HepG2 (cell line): ENCODE results near the gene CLIC1. TPM values are rescaled to one million over a fixed set of nuclear protein-coding genes. Genes with fewer than 3 reads are reported as not detected.

Experiments
- ARNTL ChIP-seq: sonication (generic); formaldehyde crosslinking; IDR thresholded peaks from 2 replicates; pipeline ENCODE4 v1.4.0; 2020; ENCODE audit warnings: mild to moderate bottlenecking, missing genetic modification reagents
- CREB1 ChIP-seq, 2 experiments: fragments of 450-650 bp in 1 of 2; IDR thresholded peaks; 2 replicates each; pipeline ENCODE4 v1.6.1; 2016 to 2017; ENCODE audit warnings: control low read depth in 1 of 2, mild to moderate bottlenecking in 1 of 2, missing compliant biosample characterization in 1 of 2, missing genetic modification characterization in 1 of 2
- EEA1 ChIP-seq: sonication (generic); formaldehyde crosslinking; IDR thresholded peaks from 2 replicates; pipeline ENCODE4 v1.5.1; 2020; ENCODE audit warnings: mild to moderate bottlenecking, missing genetic modification reagents, borderline replicate concordance
- FLYWCH1 ChIP-seq: sonication (generic); formaldehyde crosslinking; IDR thresholded peaks from 2 replicates; pipeline ENCODE4 v1.8.1; 2023; ENCODE audit warnings: mild to moderate bottlenecking, missing genetic modification reagents
- FOXA3 ChIP-seq: IDR thresholded peaks from 2 replicates; pipeline ENCODE4 v1.6.1; 2016; ENCODE audit warnings: missing genetic modification reagents, missing compliant biosample characterization
- FOXP4 ChIP-seq: sonication (generic); formaldehyde crosslinking; IDR thresholded peaks from 2 replicates; pipeline ENCODE4 v1.4.0; 2020; ENCODE audit warnings: missing genetic modification reagents
- HNF4A ChIP-seq: sonication (generic); formaldehyde crosslinking; IDR thresholded peaks from 2 replicates; pipeline ENCODE4 v1.4.0; 2020; ENCODE audit warnings: missing genetic modification reagents
- IKZF1 ChIP-seq: fragments of 450-650 bp; IDR thresholded peaks from 2 replicates; pipeline ENCODE4 v1.7.1; 2016
- MATR3 ChIP-seq: sonication (generic); formaldehyde crosslinking; IDR thresholded peaks from 2 replicates; pipeline ENCODE4 v1.4.0; 2020; ENCODE audit warnings: missing genetic modification reagents
- MED1 ChIP-seq: sonication (generic); formaldehyde crosslinking; IDR thresholded peaks from 2 replicates; pipeline ENCODE4 v1.4.0; 2020; ENCODE audit warnings: missing genetic modification reagents
- RARG ChIP-seq: sonication (generic); formaldehyde crosslinking; IDR thresholded peaks from 2 replicates; pipeline ENCODE4 v1.4.0; 2020; ENCODE audit warnings: low read depth, mild to moderate bottlenecking, missing genetic modification reagents
- SNAPC2 ChIP-seq: sonication (generic); formaldehyde crosslinking; IDR thresholded peaks from 2 replicates; pipeline ENCODE4 v1.8.1; 2022; ENCODE audit warnings: mild to moderate bottlenecking, missing genetic modification reagents
- TEAD2 ChIP-seq: sonication (generic); formaldehyde crosslinking; IDR thresholded peaks from 2 replicates; pipeline ENCODE4 v1.9.0; 2021; ENCODE audit warnings: missing genetic modification reagents
- THAP7 ChIP-seq: sonication (generic); formaldehyde crosslinking; IDR thresholded peaks from 2 replicates; pipeline ENCODE4 v1.8.1; 2023; ENCODE audit warnings: mild to moderate bottlenecking, missing genetic modification reagents
- TRAFD1 ChIP-seq: sonication (generic); formaldehyde crosslinking; IDR thresholded peaks from 2 replicates; pipeline ENCODE4 v1.5.1; 2020; ENCODE audit warnings: missing genetic modification reagents, mild to moderate bottlenecking, borderline replicate concordance
- ZBTB10 ChIP-seq: sonication (generic); formaldehyde crosslinking; IDR thresholded peaks from 2 replicates; pipeline ENCODE4 v1.4.0; 2020; ENCODE audit warnings: missing genetic modification reagents, borderline replicate concordance
- ZEB1 ChIP-seq: IDR thresholded peaks from 2 replicates; pipeline ENCODE4 v1.6.1; 2012; ENCODE audit warnings: mild to moderate bottlenecking, low read depth, inconsistent platforms; ENCODE audit not compliant: insufficient replicate concordance
- ZNF138 ChIP-seq: sonication (generic); formaldehyde crosslinking; IDR thresholded peaks from 2 replicates; pipeline ENCODE4 v1.5.0; 2020; ENCODE audit warnings: mild to moderate bottlenecking, low read depth, missing genetic modification reagents
- ZNF30 ChIP-seq: sonication (generic); formaldehyde crosslinking; IDR thresholded peaks from 2 replicates; pipeline ENCODE4 v1.5.0; 2020; ENCODE audit warnings: mild to moderate bottlenecking, missing genetic modification reagents
- ZNF331 ChIP-seq: sonication (generic); formaldehyde crosslinking; IDR thresholded peaks from 2 replicates; pipeline ENCODE4 v1.4.0; 2020; ENCODE audit warnings: missing genetic modification reagents
- ZNF432 ChIP-seq: sonication (generic); formaldehyde crosslinking; IDR thresholded peaks from 2 replicates; pipeline ENCODE4 v1.5.0; 2020; ENCODE audit warnings: missing genetic modification reagents, mild to moderate bottlenecking, borderline replicate concordance
- ZNF775 ChIP-seq: sonication (generic); formaldehyde crosslinking; IDR thresholded peaks from 2 replicates; pipeline ENCODE4 v1.4.0; 2020; ENCODE audit warnings: missing genetic modification reagents, mild to moderate bottlenecking, moderate library complexity, borderline replicate concordance
- ZNF816 ChIP-seq: sonication (generic); formaldehyde crosslinking; IDR thresholded peaks from 2 replicates; pipeline ENCODE4 v1.8.0; 2022; ENCODE audit warnings: missing genetic modification reagents, mild to moderate bottlenecking, borderline replicate concordance
- ZNF879 ChIP-seq: sonication (generic); formaldehyde crosslinking; IDR thresholded peaks from 2 replicates; pipeline ENCODE4 v1.8.1; 2023; ENCODE audit warnings: missing genetic modification reagents
- ZSCAN20 ChIP-seq: sonication (generic); formaldehyde crosslinking; IDR thresholded peaks from 2 replicates; pipeline ENCODE4 v1.4.0; 2020; ENCODE audit warnings: missing genetic modification reagents, mild to moderate bottlenecking, borderline replicate concordance
- polyA plus RNA-seq, 8 experiments: library from polyadenylated mRNA; depleted of rRNA in 3 of 8; stranded (reverse) in 7 of 8; unstranded in 1 of 8; fragments of >200 nt; fragmentation: Illumina TruSeq in 4 of 8; extraction: Trizol in 4 of 8; gene quantifications; 2 replicates each; pipeline versions ENCODE4 v1.2.1 to v1.2.3, GENCODE V29; 2011 to 2016; ENCODE audit warnings: low read depth in 4 of 8, missing spikeins in 1 of 8, mixed read lengths in 1 of 8; ENCODE audit not compliant: insufficient read depth in 1 of 8
- total RNA-seq, 5 experiments: library from RNA; depleted of rRNA; stranded (reverse); fragments of >200 nt; fragmentation: Illumina TruSeq; extraction: Trizol; gene quantifications; 2 replicates each; pipeline ENCODE4 v1.2.3, GENCODE V29; 2016; ENCODE audit warnings: low read depth in 1 of 5

The CLIC1 gene
- total and polyA plus RNA-seq, 2 of the 13 experiments (the other 11 are each of a cell fraction or from before 2014, with no cell fraction given): 602 to 891 TPM

GRCh38 chr6:31737315-31737990 lies 1.1 kb upstream of the CLIC1 start (continued):
- TF ChIP-seq ZBTB10 (CRISPR knock-in tag) (peak; percentile 87), RARG (CRISPR knock-in tag) (no peak), MATR3 (CRISPR knock-in tag) (no peak), IKZF1 (no peak), ZNF30 (CRISPR knock-in tag) (no peak), FLYWCH1 (CRISPR knock-in tag) (no peak), FOXA3 (CRISPR knock-in tag) (peak; percentile 80), ARNTL (no peak), CREB1 (IDR thresholded peaks at IDR 0.05) (no peak), CREB1 (CRISPR knock-in tag; IDR thresholded peaks at IDR 0.05) (peak; percentile 66), TEAD2 (no peak), ZSCAN20 (CRISPR knock-in tag) (no peak), ZNF331 (no peak; the same call in 1 of the 2 replicates), THAP7 (CRISPR knock-in tag) (no peak), ZNF879 (CRISPR knock-in tag) (no peak), MED1 (CRISPR knock-in tag) (peak; percentile 87), ZNF816 (no peak; the same call in 1 of the 2 replicates), ZNF432 (CRISPR knock-in tag) (no peak), ZNF775 (CRISPR knock-in tag) (no peak), SNAPC2 (CRISPR knock-in tag) (no peak), FOXP4 (CRISPR knock-in tag) (peak; percentile 86), TRAFD1 (CRISPR knock-in tag) (no peak), ZNF138 (CRISPR knock-in tag) (no peak), HNF4A (peak; percentile 96), ZEB1 (no peak), EEA1 (CRISPR knock-in tag) (no peak)
